CD4-positive, alpha-beta T cell treated with Interleukin-21 for 1 hour (primary cell): ENCODE results near the gene SUGT1.

ENCODE experiments used
- DNase-seq: peaks from one replicate; pipeline ENCODE4 v3.0.0-alpha.2; 2020

Gene SUGT1

GRCh38 chr13:52739468-52740071 is 86.9 kb downstream of the SUGT1 start, which contains the start of gene CNMD:
Gene CNMD, minus strand, starts transcription at chr13:52739820. Its CDS starts 119 bp downstream, at chr13:52739701.
- no peak for DNase-seq

GRCh38 chr13:52743569-52743968 is 90.9 kb downstream of the SUGT1 start:
- DNase-seq, result no peak

GRCh38 chr13:52743988-52744387 is 91.4 kb downstream of the SUGT1 start:
- DNase-seq, result no peak

- no peak for DNase-seq
Observed at GRCh38 chr13:52744842-52745375, 92.3 kb downstream of the SUGT1 start.

GRCh38 chr13:52746141-52746540 is 93.5 kb downstream of the SUGT1 start:
- no peak for DNase-seq

GRCh38 chr13:52749419-52749818 is 96.8 kb downstream of the SUGT1 start:
- DNase-seq, result no peak
